HepG2 (cell line): ENCODE results near the gene SMIM29. TPM values are rescaled to one million over a fixed set of nuclear protein-coding genes. Genes with fewer than 3 reads are reported as not detected.

ENCODE experiments used
- ARID4A ChIP-seq: sonication (generic); formaldehyde crosslinking; IDR thresholded peaks from 2 replicates; pipeline ENCODE4 v1.5.0; 2020; ENCODE audit warnings: mild to moderate bottlenecking, missing genetic modification reagents, borderline replicate concordance
- ARNTL ChIP-seq: sonication (generic); formaldehyde crosslinking; IDR thresholded peaks from 2 replicates; pipeline ENCODE4 v1.4.0; 2020; ENCODE audit warnings: mild to moderate bottlenecking, missing genetic modification reagents
- CEBPG ChIP-seq: IDR thresholded peaks from 2 replicates; pipeline ENCODE4 v1.6.1; 2016
- DRAP1 ChIP-seq: IDR thresholded peaks from 2 replicates; pipeline ENCODE4 v1.6.1; 2016; ENCODE audit warnings: missing genetic modification reagents, missing compliant biosample characterization
- HES4 ChIP-seq: sonication (generic); formaldehyde crosslinking; IDR thresholded peaks from 2 replicates; pipeline ENCODE4 v1.9.0; 2021; ENCODE audit warnings: mild to moderate bottlenecking, missing genetic modification reagents, borderline replicate concordance
- HNF1B ChIP-seq: sonication (generic); formaldehyde crosslinking; IDR thresholded peaks from 2 replicates; pipeline ENCODE4 v1.5.1; 2020; ENCODE audit warnings: mild to moderate bottlenecking, moderate library complexity, missing genetic modification reagents
- KLF16 ChIP-seq, 2 experiments: sonication (generic) in 1 of 2; formaldehyde crosslinking in 1 of 2; IDR thresholded peaks; 2 replicates each; pipeline versions ENCODE4 v1.6.1 to v1.8.0; 2016 to 2023; ENCODE audit warnings: missing genetic modification reagents in 2 of 2, missing compliant biosample characterization in 1 of 2
- MIXL1 ChIP-seq: IDR thresholded peaks from 2 replicates; pipeline ENCODE4 v1.6.1; 2016
- NR0B2 ChIP-seq: sonication (generic); formaldehyde crosslinking; IDR thresholded peaks from 2 replicates; pipeline ENCODE4 v1.4.0; 2020; ENCODE audit warnings: mild to moderate bottlenecking, missing genetic modification reagents
- NRL ChIP-seq: sonication (generic); formaldehyde crosslinking; IDR thresholded peaks from 2 replicates; pipeline ENCODE4 v1.5.0; 2020; ENCODE audit warnings: missing genetic modification reagents, mild to moderate bottlenecking, moderate library complexity, borderline replicate concordance
- PHF21A ChIP-seq: sonication (generic); formaldehyde crosslinking; IDR thresholded peaks from 2 replicates; pipeline ENCODE4 v1.5.0; 2020; ENCODE audit warnings: mild to moderate bottlenecking, missing genetic modification reagents
- RARG ChIP-seq: sonication (generic); formaldehyde crosslinking; IDR thresholded peaks from 2 replicates; pipeline ENCODE4 v1.4.0; 2020; ENCODE audit warnings: low read depth, mild to moderate bottlenecking, missing genetic modification reagents
- SAFB2 ChIP-seq: sonication (generic); formaldehyde crosslinking; IDR thresholded peaks from 2 replicates; pipeline ENCODE4 v1.5.1; 2020; ENCODE audit warnings: missing genetic modification reagents, low read depth, mild to moderate bottlenecking, borderline replicate concordance
- SIX4 ChIP-seq: sonication (generic); formaldehyde crosslinking; IDR thresholded peaks from 2 replicates; pipeline ENCODE4 v1.4.0; 2020; ENCODE audit warnings: missing genetic modification reagents
- ZBTB7A ChIP-seq: sonication (generic); formaldehyde crosslinking; IDR thresholded peaks from 2 replicates; pipeline ENCODE4 v1.8.0; 2022; ENCODE audit warnings: mild to moderate bottlenecking, missing genetic modification reagents
- ZNF138 ChIP-seq: sonication (generic); formaldehyde crosslinking; IDR thresholded peaks from 2 replicates; pipeline ENCODE4 v1.5.0; 2020; ENCODE audit warnings: mild to moderate bottlenecking, low read depth, missing genetic modification reagents
- ZNF432 ChIP-seq: sonication (generic); formaldehyde crosslinking; IDR thresholded peaks from 2 replicates; pipeline ENCODE4 v1.5.0; 2020; ENCODE audit warnings: missing genetic modification reagents, mild to moderate bottlenecking, borderline replicate concordance
- ZNF768 ChIP-seq: sonication (generic); formaldehyde crosslinking; IDR thresholded peaks from 2 replicates; pipeline ENCODE4 v1.4.0; 2020; ENCODE audit warnings: missing genetic modification reagents
- ZNF883 ChIP-seq: sonication (generic); formaldehyde crosslinking; IDR thresholded peaks from 2 replicates; pipeline ENCODE4 v1.5.1; 2020; ENCODE audit warnings: mild to moderate bottlenecking, missing genetic modification reagents; ENCODE audit errors: not compliant biosample characterization
- ZSCAN20 ChIP-seq: sonication (generic); formaldehyde crosslinking; IDR thresholded peaks from 2 replicates; pipeline ENCODE4 v1.4.0; 2020; ENCODE audit warnings: missing genetic modification reagents, mild to moderate bottlenecking, borderline replicate concordance
- ZSCAN29 ChIP-seq: sonication (generic); formaldehyde crosslinking; conservative IDR thresholded peaks from 2 replicates; pipeline ENCODE4 v1.4.0; 2020; ENCODE audit warnings: mild to moderate bottlenecking, missing genetic modification reagents
- polyA plus RNA-seq, 8 experiments: library from polyadenylated mRNA; depleted of rRNA in 3 of 8; stranded (reverse) in 7 of 8; unstranded in 1 of 8; fragments of >200 nt; fragmentation: Illumina TruSeq in 4 of 8; extraction: Trizol in 4 of 8; gene quantifications; 2 replicates each; pipeline versions ENCODE4 v1.2.1 to v1.2.3, GENCODE V29; 2011 to 2016; ENCODE audit warnings: low read depth in 4 of 8, missing spikeins in 1 of 8, mixed read lengths in 1 of 8; ENCODE audit not compliant: insufficient read depth in 1 of 8
- total RNA-seq, 5 experiments: library from RNA; depleted of rRNA; stranded (reverse); fragments of >200 nt; fragmentation: Illumina TruSeq; extraction: Trizol; gene quantifications; 2 replicates each; pipeline ENCODE4 v1.2.3, GENCODE V29; 2016; ENCODE audit warnings: low read depth in 1 of 5

The SMIM29 gene
- total and polyA plus RNA-seq, 2 of the 13 experiments (the other 11 are each of a cell fraction or from before 2014, with no cell fraction given): 8.8 to 15.3 TPM

- TF ChIP-seq ZNF883 (CRISPR knock-in tag) (peak; percentile 22), ZNF138 (CRISPR knock-in tag) (0 out of 2 replicates have a peak, but pooled peaks have one; percentile 51), SAFB2 (peak; percentile 59; the same call in 1 of the 2 replicates), PHF21A (peak; percentile 3; the same call in 1 of the 2 replicates), NRL (peak; percentile 67; the same call in 1 of the 2 replicates), ZSCAN29 (CRISPR knock-in tag) (peak; percentile 62; the same call in 1 of the 2 replicates), ZNF768 (CRISPR knock-in tag) (peak; percentile 43; the same call in 1 of the 2 replicates), ARID4A (CRISPR knock-in tag) (peak; percentile 58), ARNTL (CRISPR knock-in tag) (0 out of 2 replicates have a peak, but pooled peaks have one; percentile 44), DRAP1 (CRISPR knock-in tag) (peak; percentile 100), ZNF432 (CRISPR knock-in tag) (no peak), RARG (CRISPR knock-in tag) (no peak), ZBTB7A (CRISPR knock-in tag) (no peak), HNF1B (CRISPR knock-in tag) (peak; percentile 67), MIXL1 (peak; percentile 68), ZSCAN20 (CRISPR knock-in tag) (no peak), KLF16 (CRISPR knock-in tag; IDR thresholded peaks at IDR 0.05) (peak in 1 of 2 experiments; percentile 61; a peak in 1 of 4 replicates), CEBPG (CRISPR knock-in tag) (no peak; the same call in 1 of the 2 replicates), SIX4 (CRISPR knock-in tag) (no peak), NR0B2 (peak; percentile 54; the same call in 1 of the 2 replicates), HES4 (CRISPR knock-in tag) (0 out of 2 replicates have a peak, but pooled peaks have one; percentile 21)
These were observed 12.1 kb downstream of the SMIM29 start, which contains the start of gene HMGA1 (continued) for GRCh38 chr6:34236443-34237315.
